HG03045 (cell line): ENCODE measurements around the gene CRELD2.

ENCODE experiments used
- ATAC-seq: cut with Tn5 transposase; IDR thresholded peaks from one replicate; pipeline ENCODE4 v1.9.1; 2021; ENCODE audit warnings: mild to moderate bottlenecking, moderate library complexity; ENCODE audit not compliant: unreplicated experiment

Gene CRELD2

GRCh38 chr22:49966041-49966773 lies 47.8 kb downstream of the CRELD2 start:
- no peak for ATAC-seq

- ATAC-seq, result no peak
Observed at GRCh38 chr22:49966774-49967705, 48.6 kb downstream of the CRELD2 start.

GRCh38 chr22:49967706-49968208 lies 49.3 kb downstream of the CRELD2 start:
- no peak for ATAC-seq

- no peak for ATAC-seq
Observed at GRCh38 chr22:49968313-49968830, 49.9 kb downstream of the CRELD2 start.

GRCh38 chr22:49968831-49969661 lies 50.6 kb downstream of the CRELD2 start:
- ATAC-seq, result no peak

GRCh38 chr22:49969751-49970527 lies 51.5 kb downstream of the CRELD2 start:
- ATAC-seq, result no peak

GRCh38 chr22:49970528-49971231 lies 52.2 kb downstream of the CRELD2 start:
- peak; percentile 57 for ATAC-seq

- ATAC-seq, result peak; percentile 37
Observed at GRCh38 chr22:49971232-49972162, 53.1 kb downstream of the CRELD2 start.

- no peak for ATAC-seq
Observed at GRCh38 chr22:49972163-49973017, 54.0 kb downstream of the CRELD2 start.

GRCh38 chr22:49973018-49973961 lies 54.9 kb downstream of the CRELD2 start:
- no peak for ATAC-seq

GRCh38 chr22:49975543-49976389 lies 57.3 kb downstream of the CRELD2 start:
- no peak for ATAC-seq

- ATAC-seq, result no peak
Observed at GRCh38 chr22:49976439-49977175, 58.2 kb downstream of the CRELD2 start.
